Measurements from ENCODE around the gene ALOX5. TPM values are rescaled to one million over a fixed set of nuclear protein-coding genes. Genes with fewer than 3 reads are reported as not detected.

ALOX5 gene
- total RNA-seq, result under 0.01 TPM in 1 of 2 replicates, not detected in the other

GRCh38 chr10:45373576-45374349 lies at the start of gene ALOX5:
ALOX5 (plus strand) TSS chr10:45374216; CDS start chr10:45374280, 64 bp downstream.

Other genes starting within 250 kb of the ALOX5 start
- gene OR13A1, start 58.6 kb upstream of the ALOX5 start, total RNA-seq, result 0.22 TPM in 1 of 2 replicates, not detected in the other

All from placental epithelial cell (primary cell).